Measurements from ENCODE around the gene SAP30. TPM values are rescaled to one million over a fixed set of nuclear protein-coding genes. Genes with fewer than 3 reads are reported as not detected.

Gene SAP30
- total and polyA plus RNA-seq, 2 experiments from 2014 or later = 5.3 to 6.1 TPM

DNA sequence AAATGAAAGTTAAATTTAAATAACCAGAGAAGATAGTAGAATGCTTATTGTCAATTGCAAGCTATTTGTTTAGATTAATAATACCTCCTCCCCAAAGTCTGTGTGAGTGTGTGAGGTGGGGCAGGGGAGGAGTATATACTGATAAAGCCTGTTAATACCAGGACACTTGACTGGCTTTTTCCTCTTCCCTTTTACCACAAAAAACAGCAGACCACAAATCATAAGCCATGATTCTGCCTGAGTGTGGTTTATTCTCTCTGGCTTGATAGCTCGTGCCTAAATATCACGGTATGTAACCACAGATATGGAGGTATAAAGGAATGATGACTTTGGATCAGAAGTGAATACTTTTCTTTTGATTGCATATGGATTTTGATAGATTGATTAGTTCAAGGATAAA, 50.0 kb downstream of the SAP30 start:
- H3K9ac ChIP-seq = no peak overlapping the region
- no peak overlapping the region for H3K27ac ChIP-seq
- no peak for TF ChIP-seq EZH2phosphoT487 (IDR thresholded peaks at IDR 0.05; ENCODE audit: insufficient read depth, low read depth)
- no peak for TF ChIP-seq EZH2 (IDR thresholded peaks at IDR 0.05; ENCODE audit: insufficient read depth, poor library complexity, severe bottlenecking)
- 90 to 95% methylated on average over 2 of the region's 2 CpGs for WGBS, 2 experiments (ENCODE audit: low coverage in 1 of 2, low lambda C conversion rate in 2 of 2, missing lambda C conversion rate in 2 of 2)
- in situ Hi-C loops (cut with MboI) = loop anchor here (25.0 kb wide), 1 partner anchor 408 kb away; no protein-coding TSS in a partner anchor
- no peak overlapping the region for H2AFZ ChIP-seq
- H3K4me2 ChIP-seq (ENCODE audit: unreplicated experiment) = no peak overlapping the region
- no peaks in the 10 kb centered on the region for H3K36me3 ChIP-seq (ENCODE audit: low read depth)
- H3F3A ChIP-seq (ENCODE audit: insufficient read depth) = peaks cover 21% of the 10 kb centered on the region
- H3K4me1 ChIP-seq (ENCODE audit: insufficient read depth) = peaks cover 17% of the 10 kb centered on the region
- H3K4me3 ChIP-seq = no peak overlapping the region
- H4K20me1 ChIP-seq (ENCODE audit: insufficient read depth) = no peaks in the 10 kb centered on the region
- DNase-seq = no peak
- no peaks in the 10 kb centered on the region for H3K79me2 ChIP-seq (ENCODE audit: insufficient read depth)
- H3K9me3 ChIP-seq (ENCODE audit: low read depth) = no peaks in the 10 kb centered on the region
- no peaks in the 10 kb centered on the region for H3K9me2 ChIP-seq (ENCODE audit: insufficient read depth)
- H3K27me3 ChIP-seq (replicated peaks; ENCODE audit: insufficient read depth) = no peaks in the 10 kb centered on the region

DNA sequence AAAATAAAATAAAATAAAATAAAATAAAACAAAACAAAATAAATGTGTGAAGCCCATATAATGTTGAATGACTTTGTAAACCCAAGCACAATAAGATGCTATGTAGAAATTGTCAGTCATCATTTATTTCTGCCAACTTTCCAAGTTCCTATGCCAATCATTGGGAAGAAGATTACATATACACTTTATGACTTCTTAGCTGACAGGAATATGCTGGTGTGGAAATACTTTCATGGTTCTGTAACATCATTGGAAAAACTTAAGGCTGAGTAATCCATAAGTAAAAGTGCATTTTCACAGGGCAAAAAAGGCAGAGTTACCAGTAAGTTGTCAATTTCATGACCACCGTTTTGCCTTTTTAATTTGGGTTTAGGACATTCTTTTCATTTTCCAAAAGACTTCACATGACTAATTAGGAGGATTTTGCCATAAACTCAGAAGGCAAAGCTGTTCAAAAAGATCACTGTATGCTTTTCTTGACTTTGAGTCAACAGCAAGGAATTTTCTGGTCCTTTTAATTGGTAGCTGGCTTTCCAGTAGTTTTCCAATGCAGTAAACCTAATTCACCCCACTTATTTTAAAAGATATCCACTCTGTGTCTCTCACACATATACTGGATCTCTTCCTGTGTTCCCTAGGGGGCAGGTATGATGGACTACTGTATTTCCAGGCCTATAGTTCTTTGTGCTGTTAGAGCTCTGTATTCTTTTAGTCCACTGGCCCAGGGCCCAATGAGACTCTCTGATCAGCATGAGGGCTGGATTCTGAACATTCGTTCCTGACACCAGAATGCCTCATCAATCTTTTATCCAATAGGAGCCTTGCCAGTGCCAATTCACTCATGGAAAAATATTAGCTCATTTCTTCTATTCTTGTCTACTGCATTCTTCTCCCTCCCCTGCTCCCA, 54.4 kb downstream of the SAP30 start:
- peak overlapping the region; percentile 34 for H3K9ac ChIP-seq
- H3K79me2 ChIP-seq (ENCODE audit: insufficient read depth) = no peaks in the 10 kb centered on the region
- peak overlapping the region; percentile 20; the same call in 1 of the 2 replicates for H3K4me3 ChIP-seq
- 0% methylated on average over 2 of the region's 2 CpGs for WGBS, 2 experiments (ENCODE audit: low coverage in 1 of 2, low lambda C conversion rate in 2 of 2, missing lambda C conversion rate in 2 of 2)
- H4K20me1 ChIP-seq (ENCODE audit: insufficient read depth) = no peaks in the 10 kb centered on the region
- H3K27ac ChIP-seq = peak overlapping the region; percentile 81
- DNase-seq = peak; percentile 90
- no peaks in the 10 kb centered on the region for H3K9me2 ChIP-seq (ENCODE audit: insufficient read depth)
- 0 out of 2 replicates have a peak overlapping the region, but pooled peaks have one; percentile 29 for H2AFZ ChIP-seq
- no peaks in the 10 kb centered on the region for H3K9me3 ChIP-seq (ENCODE audit: low read depth)
- H3K4me1 ChIP-seq (ENCODE audit: insufficient read depth) = peaks cover 25% of the 10 kb centered on the region
- peaks cover 28% of the 10 kb centered on the region for H3F3A ChIP-seq (ENCODE audit: insufficient read depth)
- in situ Hi-C loops (cut with MboI) = loop anchor here (5.0 to 25.0 kb wide), 2 partner anchors 67 to 413 kb away; no protein-coding TSS in a partner anchor
- H3K4me2 ChIP-seq (ENCODE audit: unreplicated experiment) = peak overlapping the region; percentile 71
- TF ChIP-seq EZH2phosphoT487 (IDR thresholded peaks at IDR 0.05; ENCODE audit: insufficient read depth, low read depth) (no peak), EZH2 (IDR thresholded peaks at IDR 0.05; ENCODE audit: insufficient read depth, poor library complexity, severe bottlenecking) (no peak)
- no peaks in the 10 kb centered on the region for H3K36me3 ChIP-seq (ENCODE audit: low read depth)
- H3K27me3 ChIP-seq (replicated peaks; ENCODE audit: insufficient read depth) = no peaks in the 10 kb centered on the region

DNA sequence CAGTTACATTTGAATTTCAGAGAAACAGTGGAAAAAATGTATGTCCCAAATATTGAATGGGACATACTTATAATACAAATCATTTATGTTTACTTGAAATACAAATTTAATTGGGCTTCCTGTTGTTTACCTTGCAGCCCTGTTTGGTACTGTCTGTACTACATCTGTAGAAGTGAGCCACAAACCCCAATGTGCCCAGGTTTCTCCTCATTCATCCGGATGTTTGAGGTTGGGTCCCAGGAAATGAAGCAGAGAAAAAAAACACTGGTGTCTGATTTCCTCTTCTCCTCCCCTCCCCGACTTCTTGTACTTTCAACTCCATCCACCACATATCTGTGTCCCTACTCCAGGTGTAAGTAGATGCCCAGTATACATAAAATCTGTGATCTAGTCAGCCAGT, 55.3 kb downstream of the SAP30 start:
- Histone ChIP-seq H3F3A (ENCODE audit: insufficient read depth) (peaks cover 28% of the 10 kb centered on the region), H3K4me1 (ENCODE audit: insufficient read depth) (peaks cover 25% of the 10 kb centered on the region), H3K36me3 (ENCODE audit: low read depth) (no peaks in the 10 kb centered on the region), H3K27ac (peak overlapping the region; percentile 81), H2AFZ (no peak overlapping the region), H3K9ac (no peak overlapping the region), H3K9me3 (ENCODE audit: low read depth) (no peaks in the 10 kb centered on the region), H4K20me1 (ENCODE audit: insufficient read depth) (no peaks in the 10 kb centered on the region), H3K9me2 (ENCODE audit: insufficient read depth) (no peaks in the 10 kb centered on the region), H3K4me2 (ENCODE audit: unreplicated experiment) (peak overlapping the region; percentile 71), H3K79me2 (ENCODE audit: insufficient read depth) (no peaks in the 10 kb centered on the region), H3K4me3 (0 out of 2 replicates have a peak overlapping the region, but pooled peaks have one; percentile 18), H3K27me3 (replicated peaks; ENCODE audit: insufficient read depth) (no peaks in the 10 kb centered on the region)
- 96 to 100% methylated on average over 2 of the region's 2 CpGs for WGBS, 2 experiments (ENCODE audit: low coverage in 1 of 2, low lambda C conversion rate in 2 of 2, missing lambda C conversion rate in 2 of 2)
- in situ Hi-C loops (cut with MboI) = loop anchor here (5.0 kb wide), 1 partner anchor 66 kb away; no protein-coding TSS in a partner anchor
- DNase-seq = no peak
- TF ChIP-seq EZH2 (IDR thresholded peaks at IDR 0.05; ENCODE audit: insufficient read depth, poor library complexity, severe bottlenecking) = no peak
- no peak for TF ChIP-seq EZH2phosphoT487 (IDR thresholded peaks at IDR 0.05; ENCODE audit: insufficient read depth, low read depth)

Other genes with a start within 250 kb of the SAP30 start
- gene GALNT7, start 202.1 kb upstream of the SAP30 start, total RNA-seq (2014; rRNA removed; shearing (Covaris generic)) = 8.0 and 13.1 TPM in 2 replicates
- 5.8 and 7.0 TPM in 2 replicates for gene GALNT7, start 202.1 kb upstream of the SAP30 start, polyA plus RNA-seq (2016; fragmentation: Nextera tagmentation; extraction: Ambion mirVana)
- gene HMGB2, start 36.6 kb upstream of the SAP30 start, total RNA-seq (2014; rRNA removed; shearing (Covaris generic)) = 23.8 and 31.1 TPM in 2 replicates
- gene HMGB2, start 36.6 kb upstream of the SAP30 start, polyA plus RNA-seq (2016; fragmentation: Nextera tagmentation; extraction: Ambion mirVana) = 91.6 and 92.0 TPM in 2 replicates
- under 0.01 TPM in 1 of 2 replicates, not detected in the other for gene SCRG1, start 28.2 kb downstream of the SAP30 start, total RNA-seq (2014; rRNA removed; shearing (Covaris generic))
- gene SCRG1, start 28.2 kb downstream of the SAP30 start, polyA plus RNA-seq (2016; fragmentation: Nextera tagmentation; extraction: Ambion mirVana) = 0.16 and 0.43 TPM in 2 replicates
- 11.2 and 13.4 TPM in 2 replicates for gene HAND2, start 159.3 kb downstream of the SAP30 start, total RNA-seq (2014; rRNA removed; shearing (Covaris generic))
- 17.8 and 19.3 TPM in 2 replicates for gene HAND2, start 159.3 kb downstream of the SAP30 start, polyA plus RNA-seq (2016; fragmentation: Nextera tagmentation; extraction: Ambion mirVana)